ENCODE results near the gene BABAM2.
"Not testable (repeated sequence)": the region's sequence is repeated elsewhere in the genome, so short reads cannot be mapped to it uniquely, and the experiment has no call there.

Gene BABAM2

DNA sequence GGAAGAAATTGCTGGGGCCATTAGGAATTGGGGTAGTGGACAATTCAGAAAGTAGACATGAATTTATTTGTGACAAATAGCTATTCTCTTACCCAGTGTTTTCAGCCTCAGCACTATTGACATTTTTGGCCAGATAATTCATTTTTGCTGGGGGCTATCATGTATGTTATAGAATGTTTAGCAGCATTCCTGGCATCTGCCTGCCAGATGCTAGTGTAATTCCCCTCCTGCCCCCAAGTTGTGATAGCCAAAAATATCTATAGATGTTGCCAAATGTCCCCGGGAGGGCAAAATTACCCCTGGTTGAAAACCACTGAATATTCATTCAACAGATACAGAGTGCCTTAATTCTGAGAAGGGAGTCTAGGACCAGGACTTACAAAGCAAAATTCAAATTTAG is 183.6 kb downstream of the BABAM2 start:
- DNase-seq (ENCODE audit: low read depth) = no peak

GRCh38 chr2:28080911-28081310 is 190.4 kb downstream of the BABAM2 start:
- DNase-seq (ENCODE audit: low read depth) = no peak

DNA sequence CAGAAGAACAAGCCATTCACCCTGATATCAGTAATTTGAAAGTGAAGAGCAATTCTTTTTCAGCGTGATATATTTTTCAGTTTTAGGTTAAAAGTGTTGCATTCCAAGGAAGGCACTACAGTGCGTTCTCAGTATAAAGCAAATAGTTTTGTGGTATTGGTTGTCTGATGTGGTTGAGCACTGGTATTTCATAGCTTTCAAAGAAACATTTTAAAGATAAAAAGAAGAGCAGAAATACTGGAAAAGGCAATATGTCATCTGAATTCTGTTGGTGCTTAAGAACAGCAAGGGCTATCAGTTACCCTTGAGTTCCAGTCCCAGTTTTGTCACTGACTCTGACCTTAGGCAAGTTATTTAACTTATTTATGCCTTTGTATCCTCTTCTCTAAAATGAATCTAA is 191.6 kb downstream of the BABAM2 start:
- DNase-seq (ENCODE audit: low read depth) = no peak

- DNase-seq (ENCODE audit: low read depth) = no peak
Measured at GRCh38 chr2:28083476-28083875, 192.9 kb downstream of the BABAM2 start.

- no peak for DNase-seq (ENCODE audit: low read depth)
Measured at GRCh38 chr2:28084564-28084963, 194.0 kb downstream of the BABAM2 start.

DNA sequence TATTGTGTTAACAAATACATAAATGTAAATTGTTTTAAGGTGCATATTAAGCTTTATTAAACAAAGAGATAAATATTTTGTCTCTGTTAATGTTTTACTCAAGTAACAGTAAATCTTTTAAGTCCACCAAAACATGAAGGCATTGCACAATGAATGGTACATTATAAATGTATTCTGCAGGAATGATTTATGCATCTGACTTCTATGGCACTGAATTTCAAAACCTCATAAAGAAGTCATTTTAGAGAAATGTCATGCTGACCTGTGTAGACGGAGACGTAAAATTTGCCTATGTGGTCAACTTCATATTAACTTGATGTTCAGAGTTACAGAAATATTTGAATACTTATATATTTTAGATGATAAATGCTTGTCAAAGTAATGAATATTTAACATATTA is 194.7 kb downstream of the BABAM2 start:
- DNase-seq (ENCODE audit: low read depth) = no peak

- DNase-seq (ENCODE audit: low read depth) = no peak
Measured at GRCh38 chr2:28086611-28087010, 196.1 kb downstream of the BABAM2 start.

- DNase-seq (ENCODE audit: low read depth) = no peak
Measured at GRCh38 chr2:28088970-28089369, 198.4 kb downstream of the BABAM2 start.

GRCh38 chr2:28089486-28089885 is 199.0 kb downstream of the BABAM2 start:
- DNase-seq (ENCODE audit: low read depth) = no peak

DNA sequence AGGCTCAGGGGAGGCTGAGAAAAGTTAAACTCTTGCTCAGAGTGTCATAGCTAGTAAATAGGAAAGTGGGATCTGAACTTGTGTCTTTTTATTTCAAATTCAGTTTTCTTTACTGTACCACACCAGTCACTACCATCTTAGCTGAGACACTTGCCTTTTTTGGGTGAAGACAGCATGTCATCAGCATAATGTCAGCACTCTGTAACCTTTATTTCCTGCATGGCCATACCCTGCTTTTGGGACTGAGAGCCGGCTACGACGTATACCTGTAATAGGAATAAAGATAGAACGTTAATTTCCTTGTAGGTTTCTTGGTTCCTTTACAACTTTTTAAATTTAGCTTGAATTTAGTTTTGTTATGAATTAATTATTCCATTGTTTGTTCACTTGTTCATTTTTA is 202.8 kb downstream of the BABAM2 start:
- no peak for DNase-seq (ENCODE audit: low read depth)

DNA sequence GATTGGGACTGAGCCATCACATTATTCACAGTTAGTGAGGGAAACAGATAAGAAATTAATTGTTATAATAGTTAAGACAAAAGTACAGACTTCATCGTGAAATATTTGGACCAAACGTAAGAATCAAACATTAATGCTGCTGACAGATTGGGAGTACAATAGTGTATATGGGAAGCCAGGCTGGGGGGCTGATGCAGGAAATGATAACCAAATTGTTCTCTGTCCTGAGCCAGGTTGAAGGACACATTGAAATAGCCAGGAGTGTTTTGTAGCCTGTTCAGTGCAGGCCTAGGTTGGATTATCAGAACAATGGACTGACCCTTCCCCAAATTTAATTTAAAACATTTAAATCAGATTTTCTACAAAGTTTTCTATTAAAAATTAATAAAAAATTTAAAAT is 203.2 kb downstream of the BABAM2 start:
- no peak for DNase-seq (ENCODE audit: low read depth)

DNA sequence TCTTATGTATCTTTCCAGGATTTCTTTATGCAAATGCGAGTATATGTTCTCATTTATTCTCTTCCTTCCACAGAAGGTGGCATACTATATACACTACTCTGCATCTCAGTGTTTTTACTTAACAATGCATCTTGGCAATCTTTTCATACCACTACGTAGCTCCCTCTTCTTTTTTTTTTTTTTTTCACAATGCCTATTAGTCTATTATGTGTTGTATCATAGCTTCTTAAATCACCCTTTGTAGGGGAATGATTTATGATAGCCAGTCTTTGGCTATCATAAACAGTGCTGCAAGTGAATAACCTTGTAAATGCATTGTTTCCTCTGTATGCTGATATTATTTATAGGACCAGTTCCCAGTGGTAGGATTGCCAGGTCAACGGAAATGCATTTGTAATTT is 204.2 kb downstream of the BABAM2 start:
- no peak for DNase-seq (ENCODE audit: low read depth)

DNA sequence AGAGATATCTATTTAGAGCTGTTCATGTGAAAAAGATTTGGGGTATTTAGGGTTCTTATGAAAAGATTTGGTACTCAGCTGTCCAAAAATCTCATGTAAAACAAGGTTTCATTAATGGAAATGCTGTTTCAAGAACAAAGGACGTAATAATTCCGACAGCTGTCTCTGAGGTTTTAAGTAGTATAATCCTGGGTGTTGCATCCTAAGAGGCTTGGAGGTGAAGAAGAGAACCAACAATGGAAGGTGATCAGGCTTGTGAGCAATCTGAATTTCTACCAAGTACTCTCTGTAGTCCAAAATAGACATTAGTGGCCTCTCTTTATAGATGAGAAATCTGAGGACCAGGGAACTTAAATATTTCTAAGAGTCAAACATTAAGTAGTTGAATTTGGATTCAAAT is 205.1 kb downstream of the BABAM2 start:
- DNase-seq (ENCODE audit: low read depth) = no peak

DNA sequence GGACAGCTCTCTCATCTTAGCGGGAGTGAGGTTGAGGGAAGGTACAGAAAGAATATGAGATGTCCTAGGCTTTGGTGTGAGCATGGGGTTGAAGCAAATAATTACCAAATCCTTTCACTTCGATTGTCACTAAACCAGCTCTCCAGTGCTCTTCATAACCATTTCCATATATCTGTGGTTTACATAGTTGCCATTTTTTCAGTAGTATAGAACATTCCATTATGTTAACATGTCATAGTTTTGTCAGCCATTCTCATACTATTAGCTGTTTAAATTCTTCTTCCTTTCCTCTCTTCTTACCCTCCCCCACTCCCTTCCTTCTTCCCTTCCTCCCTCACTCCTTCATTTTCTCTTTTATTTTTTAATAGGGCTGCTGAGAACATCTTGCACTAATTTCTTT is 205.9 kb downstream of the BABAM2 start:
- DNase-seq (ENCODE audit: low read depth) = no peak

DNA sequence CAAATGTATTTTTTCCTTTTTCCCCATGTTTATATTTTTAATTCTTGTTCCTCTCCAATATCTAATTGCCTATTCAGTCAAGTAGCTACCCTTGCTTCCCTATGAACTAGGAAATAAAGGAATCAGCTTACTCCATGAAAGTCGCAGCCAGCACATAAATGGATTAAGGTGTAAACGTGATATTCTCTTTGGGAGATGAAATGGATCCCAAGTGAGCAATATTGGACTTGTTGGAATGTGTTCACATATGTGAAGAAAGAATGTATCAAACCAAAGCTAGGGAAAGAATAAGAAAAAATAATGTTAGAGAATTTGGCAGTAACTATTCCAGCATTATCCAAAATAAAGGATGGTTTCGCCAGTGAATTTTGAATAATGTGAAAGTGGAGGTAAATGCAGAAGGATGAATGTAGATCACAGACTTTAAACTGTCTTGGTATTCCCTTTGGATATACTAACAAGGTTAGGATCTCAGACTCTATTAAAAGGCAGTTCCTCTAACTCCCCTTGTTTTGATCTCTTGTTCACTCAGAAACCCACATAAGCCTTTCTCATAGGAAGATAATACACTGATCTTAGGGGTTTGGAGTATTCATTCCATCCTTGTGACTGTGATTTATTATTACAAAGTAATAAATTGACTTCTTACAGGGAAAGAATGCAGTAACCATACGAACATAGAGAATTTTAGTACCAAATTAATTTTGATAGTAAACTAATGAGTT is 208.1 kb downstream of the BABAM2 start:
- DNase-seq (ENCODE audit: low read depth) = no peak

DNA sequence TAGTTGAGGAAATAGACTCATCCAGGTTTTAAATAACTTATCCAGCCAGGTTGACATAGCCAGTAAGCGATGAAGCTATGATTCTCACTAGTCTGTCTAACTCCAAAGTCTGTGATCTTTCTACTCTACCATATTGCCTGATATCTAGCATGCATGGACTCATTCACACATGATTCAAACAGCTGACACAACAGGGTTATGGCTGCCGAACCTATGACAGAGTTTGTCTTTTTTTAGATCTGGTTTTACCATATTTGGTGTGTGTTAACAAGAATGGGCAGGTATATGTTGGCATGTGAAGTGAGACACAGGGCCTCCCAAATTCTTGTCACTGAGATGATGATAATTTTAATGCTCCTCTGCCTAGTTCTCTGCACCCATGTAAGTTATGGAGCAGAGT is 210.6 kb downstream of the BABAM2 start:
- no peak for DNase-seq (ENCODE audit: low read depth)

DNA sequence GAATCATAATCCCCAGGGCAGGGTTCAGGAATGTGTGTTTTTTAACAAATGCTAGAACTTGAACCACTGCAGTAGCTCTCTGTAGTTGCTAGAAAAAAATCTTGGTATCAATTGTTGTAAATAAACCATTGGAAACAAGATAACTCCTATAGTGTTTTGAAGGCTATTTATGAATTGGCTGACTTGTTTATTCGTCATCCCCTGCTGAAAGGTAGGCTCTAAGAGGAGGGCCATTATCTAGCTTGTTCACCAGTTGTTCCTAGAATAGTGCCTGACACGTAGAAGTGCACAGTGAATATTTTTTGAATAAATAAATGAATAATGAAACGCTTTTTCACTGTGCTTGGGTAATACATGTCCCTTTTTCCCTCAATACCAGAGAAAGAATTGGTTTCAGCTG is 211.4 kb downstream of the BABAM2 start:
- DNase-seq (ENCODE audit: low read depth) = no peak

DNA sequence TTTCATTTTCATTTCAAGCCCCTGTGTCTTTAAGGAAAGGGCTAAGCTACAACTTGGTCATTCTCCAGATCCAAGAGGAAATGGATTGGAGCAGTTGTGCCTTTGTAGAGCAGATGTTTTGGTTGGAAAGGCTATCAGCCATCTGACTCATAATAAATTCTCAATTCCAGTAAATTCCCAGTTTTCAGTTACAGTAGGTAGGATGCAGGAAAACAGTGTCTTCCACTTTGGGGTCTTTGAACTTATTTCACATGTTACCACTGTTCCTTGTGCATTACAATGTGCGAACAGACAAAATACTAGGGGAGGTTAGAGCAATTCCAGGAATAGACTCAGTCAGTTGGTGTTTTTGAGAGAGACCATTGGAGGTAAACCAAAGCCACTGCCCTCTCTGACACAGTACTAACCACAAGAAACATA is 211.9 kb downstream of the BABAM2 start:
- DNase-seq (ENCODE audit: low read depth) = no peak

- DNase-seq (ENCODE audit: low read depth) = no peak
Measured at GRCh38 chr2:28103611-28104010, 213.1 kb downstream of the BABAM2 start.

- DNase-seq (ENCODE audit: low read depth) = no peak
Measured at GRCh38 chr2:28108143-28108542, 217.6 kb downstream of the BABAM2 start.

DNA sequence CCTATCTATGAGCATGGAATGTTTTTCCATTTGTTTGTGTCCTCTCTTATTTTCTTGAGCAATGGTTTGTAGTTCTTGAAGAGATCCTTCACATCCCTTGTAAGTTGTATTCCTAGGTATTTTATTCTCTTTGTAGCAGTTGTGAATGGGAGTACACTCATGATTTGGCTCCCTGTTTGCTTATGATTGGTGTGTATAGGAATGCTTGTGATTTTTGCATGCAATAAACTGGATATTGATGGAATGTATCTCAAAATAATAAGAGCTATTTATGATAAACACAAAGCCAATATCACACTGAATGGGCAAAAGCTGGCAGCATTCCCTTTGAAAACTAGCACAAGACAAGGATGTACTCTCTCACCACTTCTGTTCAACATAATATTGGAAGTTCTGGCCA is 223.2 kb downstream of the BABAM2 start:
- DNase-seq (ENCODE audit: low read depth) = not testable (repeated sequence)

- no peak for DNase-seq (ENCODE audit: low read depth)
Measured at GRCh38 chr2:28117104-28117596, 226.6 kb downstream of the BABAM2 start.

DNA sequence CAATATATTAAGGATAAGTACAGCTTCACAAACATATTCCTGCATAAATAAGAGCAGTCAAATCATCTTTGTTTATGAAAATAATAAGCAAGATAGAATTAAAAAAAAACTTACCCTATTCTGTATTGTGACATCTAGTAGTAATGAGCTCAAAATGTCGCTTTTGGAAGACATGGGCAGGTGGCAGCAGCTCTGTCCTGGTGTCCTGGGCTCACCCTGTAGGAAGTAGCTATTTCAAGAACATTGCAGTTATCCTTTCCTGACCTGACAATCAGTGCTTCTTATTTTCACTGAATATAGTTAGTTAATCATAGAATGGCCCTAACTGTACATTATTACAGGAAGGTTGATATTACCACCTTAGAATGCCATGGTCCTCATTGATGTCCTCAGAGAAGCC is 229.1 kb downstream of the BABAM2 start:
- DNase-seq (ENCODE audit: low read depth) = no peak

DNA sequence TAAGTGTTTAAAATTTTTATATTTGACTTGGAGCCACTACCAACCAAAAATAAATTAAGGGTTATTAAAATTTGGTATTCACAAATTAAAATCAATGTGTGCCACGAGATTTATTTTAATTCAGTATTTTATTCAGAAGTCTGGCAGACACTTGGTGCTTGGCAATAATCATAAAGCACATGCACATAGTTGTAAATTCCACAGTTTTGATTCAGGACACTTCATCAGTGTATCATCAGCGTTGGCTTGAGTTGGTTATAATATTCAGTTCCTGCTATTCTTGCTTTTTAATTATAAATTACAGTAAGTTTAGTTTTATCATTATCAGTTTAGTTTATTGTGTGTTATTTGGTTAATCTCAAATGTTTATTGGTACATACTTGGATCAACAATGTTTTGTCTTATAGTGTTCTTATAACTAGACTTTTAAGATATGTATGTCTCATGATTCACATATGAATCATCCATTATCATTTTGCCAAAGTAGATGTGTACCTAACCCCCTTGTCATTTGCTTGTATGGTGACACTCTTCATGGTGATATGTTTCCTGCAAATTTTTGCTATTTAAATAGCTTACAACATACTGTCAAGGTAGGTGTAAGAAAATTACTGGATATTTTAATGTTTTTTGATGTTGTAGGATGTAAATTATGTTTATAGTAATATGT is 237.9 kb downstream of the BABAM2 start:
- DNase-seq (ENCODE audit: low read depth) = no peak
